WERI-Rb-1 (cell line): ENCODE results near the gene ABCA7.

Experiments used
- DNase-seq: peaks from one replicate; pipeline ENCODE4 v3.0.0-alpha.2; 2020
- H3K27ac ChIP-seq: fragments of 250-450 bp; sonication (Bioruptor Pico); 2 replicates; pipeline ENCODE4 v1.5.1; 2020; ENCODE audit warnings: mild to moderate bottlenecking, moderate library complexity
- H3K27me3 ChIP-seq: fragments of 250-450 bp; sonication (Bioruptor Pico); 2 replicates; pipeline ENCODE4 v1.5.1; 2021; ENCODE audit warnings: mild to moderate bottlenecking, low read depth, moderate library complexity; ENCODE audit not compliant: insufficient read depth, severe bottlenecking
- H3K36me3 ChIP-seq: fragments of 250-450 bp; sonication (Bioruptor Pico); 2 replicates; pipeline ENCODE4 v1.5.1; 2020; ENCODE audit warnings: mild to moderate bottlenecking, moderate library complexity
- H3K4me3 ChIP-seq: 2 replicates; pipeline ENCODE4 v1.5.1; 2011; ENCODE audit warnings: low read depth, mild to moderate bottlenecking, control low read depth, low read length
- H3K9me3 ChIP-seq: fragments of 250-450 bp; sonication (Bioruptor Pico); 2 replicates; pipeline ENCODE4 v1.5.1; 2021; ENCODE audit warnings: mild to moderate bottlenecking, moderate library complexity; ENCODE audit not compliant: severe bottlenecking
- CTCF ChIP-seq: IDR thresholded peaks from 2 replicates; pipeline ENCODE4 v1.5.1; 2011; ENCODE audit warnings: low read depth, mild to moderate bottlenecking, control low read depth, inconsistent platforms, low read length

ABCA7 gene

GRCh38 chr19:1103708-1104310, 63.9 kb downstream of the ABCA7 start, which contains the start of gene GPX4:
GPX4 (plus strand) TSS chr19:1103994; CDS start chr19:1104044, 50 bp downstream.
- Histone ChIP-seq H3K4me3 (peak within 1 kb of the TSS; percentile 75), H3K27ac (peak within 1 kb of the TSS; percentile 97), H3K27me3 (no peaks in the 10 kb centered on the region), H3K9me3 (peaks cover 2% of the 10 kb centered on the region), H3K36me3 (peaks cover 27% of the 10 kb centered on the region)
- peak; percentile 98 for DNase-seq
- TF ChIP-seq CTCF, result no peak

GRCh38 chr19:1104311-1105007, 64.6 kb downstream of the ABCA7 start:
- Histone ChIP-seq H3K27ac (peak overlapping the region; percentile 97), H3K27me3 (no peaks in the 10 kb centered on the region), H3K36me3 (peaks cover 32% of the 10 kb centered on the region), H3K4me3 (peak overlapping the region; percentile 75), H3K9me3 (peaks cover 2% of the 10 kb centered on the region)
- DNase-seq, result peak; percentile 79
- TF ChIP-seq CTCF, result no peak

- no peak for TF ChIP-seq CTCF
- Histone ChIP-seq H3K36me3 (peaks cover 35% of the 10 kb centered on the region), H3K9me3 (peaks cover 2% of the 10 kb centered on the region), H3K27ac (peak overlapping the region; percentile 97), H3K27me3 (no peaks in the 10 kb centered on the region), H3K4me3 (peak overlapping the region; percentile 75)
- no peak for DNase-seq
Measured at GRCh38 chr19:1105008-1105872, 65.3 kb downstream of the ABCA7 start.

GRCh38 chr19:1105873-1106840, 66.2 kb downstream of the ABCA7 start:
- no peak for TF ChIP-seq CTCF
- Histone ChIP-seq H3K27ac (peak overlapping the region; percentile 29), H3K9me3 (peaks cover 1% of the 10 kb centered on the region), H3K36me3 (peaks cover 35% of the 10 kb centered on the region), H3K4me3 (no peak overlapping the region), H3K27me3 (no peaks in the 10 kb centered on the region)
- DNase-seq, result no peak
